Measurements from ENCODE around the gene PDPR. TPM values are rescaled to one million over a fixed set of nuclear protein-coding genes. Genes with fewer than 3 reads are reported as not detected.
"Not testable (repeated sequence)": the region's sequence is repeated elsewhere in the genome, so short reads cannot be mapped to it uniquely, and the experiment has no call there.

PDPR gene
- total RNA-seq, 4 donors from 2014 or later = 23.2 to 38.4 (median 25.8) TPM

GRCh38 chr16:70142739-70143138 lies 28.6 kb downstream of the PDPR start:
- 91% methylated on average over 10 of the region's 10 CpGs for WGBS, 2 donors
- not testable (repeated sequence) for H3K27me3 ChIP-seq; H3K27ac ChIP-seq; DNase-seq (ENCODE audit: low spot score in 2 of 2); H3K4me3 ChIP-seq; H3K4me1 ChIP-seq; H3K9me3 ChIP-seq
- peaks cover 4 to 86% (median 35%) of the 10 kb centered on the region in 3 donors for H3K36me3 ChIP-seq

GRCh38 chr16:70143231-70143895 lies 29.2 kb downstream of the PDPR start:
- H3K4me1 ChIP-seq; H3K27ac ChIP-seq; H3K9me3 ChIP-seq; DNase-seq (ENCODE audit: low spot score in 2 of 2); H3K4me3 ChIP-seq; H3K27me3 ChIP-seq: not testable (repeated sequence)
- WGBS, 2 donors = 79 to 82% methylated on average over 9 of the region's 9 CpGs
- peaks cover 4 to 86% (median 32%) of the 10 kb centered on the region in 3 donors for H3K36me3 ChIP-seq

DNA sequence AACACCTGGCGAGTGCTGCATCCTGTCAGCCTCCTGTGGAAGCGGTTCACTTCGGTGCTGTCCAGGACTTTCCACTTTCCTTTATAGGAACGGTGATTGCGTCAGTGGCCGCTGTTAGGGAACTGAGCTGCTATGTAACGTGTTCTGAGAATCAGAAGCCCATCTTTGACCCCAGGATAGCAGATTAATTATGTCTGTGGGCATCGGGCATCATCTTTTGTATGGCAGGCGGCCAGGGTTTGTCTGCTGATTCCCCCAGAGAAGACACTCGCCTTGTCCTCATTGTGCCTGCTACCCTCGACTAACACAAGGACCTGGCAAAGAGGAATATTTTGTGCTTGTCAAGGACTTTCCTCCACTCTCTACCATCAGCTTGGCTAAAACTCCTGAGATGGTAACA lies 33.7 kb downstream of the PDPR start:
- H3K4me3 ChIP-seq; H3K27ac ChIP-seq; H3K9me3 ChIP-seq; H3K4me1 ChIP-seq; H3K27me3 ChIP-seq; DNase-seq (ENCODE audit: low spot score in 2 of 2): not testable (repeated sequence)
- H3K36me3 ChIP-seq = peaks cover 2 to 88% (median 26%) of the 10 kb centered on the region in 3 donors
- 58 to 81% methylated on average over 2 to 9 of the region's 11 CpGs for WGBS, 2 donors

DNA sequence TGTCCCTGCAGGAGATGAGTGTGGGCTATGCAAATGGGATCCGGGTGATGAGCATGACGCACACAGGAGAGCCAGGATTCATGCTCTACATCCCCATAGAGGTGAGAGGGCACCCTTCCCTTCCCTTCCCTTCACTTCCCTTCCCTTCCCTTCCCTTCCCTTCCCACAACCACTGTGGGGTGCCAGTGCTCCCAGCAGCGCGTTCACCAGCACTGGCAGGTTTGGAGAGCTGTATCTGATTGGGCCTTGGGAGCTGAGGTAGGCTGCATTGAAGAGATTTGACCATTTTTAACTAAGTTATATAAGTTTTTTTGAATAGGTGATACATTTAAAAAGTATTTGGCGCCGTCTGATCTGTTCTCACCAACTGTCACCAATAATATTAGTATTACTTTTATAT lies 34.3 kb downstream of the PDPR start:
- WGBS, 2 donors = 92 to 98% methylated on average over 6 of the region's 6 CpGs

GRCh38 chr16:70149296-70149695 lies 35.2 kb downstream of the PDPR start:
- peaks cover 5 to 90% (median 29%) of the 10 kb centered on the region in 3 donors for H3K36me3 ChIP-seq
- 94 to 96% methylated on average over 8 of the region's 8 CpGs for WGBS, 2 donors
- H3K4me3 ChIP-seq; H3K27ac ChIP-seq; DNase-seq (ENCODE audit: low spot score in 2 of 2); H3K9me3 ChIP-seq; H3K27me3 ChIP-seq; H3K4me1 ChIP-seq: not testable (repeated sequence)

More for the DNA sequence above, 34.3 kb downstream of the PDPR start:
- not testable (repeated sequence) for H3K4me1 ChIP-seq; H3K27ac ChIP-seq; H3K27me3 ChIP-seq; H3K9me3 ChIP-seq; DNase-seq (ENCODE audit: low spot score in 2 of 2); H3K4me3 ChIP-seq
- peaks cover 5 to 88% (median 26%) of the 10 kb centered on the region in 3 donors for H3K36me3 ChIP-seq

DNA sequence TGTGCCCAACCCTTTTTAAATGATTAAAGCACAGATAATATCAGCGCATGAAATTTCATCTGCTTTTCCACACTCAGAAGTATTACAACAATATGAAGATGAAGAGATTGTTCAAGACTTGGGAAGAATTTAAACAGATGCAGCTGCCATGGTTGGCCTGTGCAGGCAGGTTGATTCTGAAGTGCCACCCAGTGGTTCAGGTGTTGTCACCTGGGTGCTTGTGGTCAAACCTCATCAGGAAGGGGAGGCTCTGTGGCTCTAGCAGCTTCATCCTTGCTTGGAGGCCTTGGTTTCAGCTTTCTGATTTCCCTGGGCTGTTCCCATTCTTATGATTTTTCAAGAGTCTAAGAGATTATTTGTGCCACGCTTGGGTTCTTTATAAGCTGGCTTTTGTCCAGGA lies 37.3 kb downstream of the PDPR start:
- WGBS, 2 donors = 87 to 94% methylated on average over 2 of the region's 2 CpGs
- peaks cover 7 to 93% (median 40%) of the 10 kb centered on the region in 3 donors for H3K36me3 ChIP-seq

DNA sequence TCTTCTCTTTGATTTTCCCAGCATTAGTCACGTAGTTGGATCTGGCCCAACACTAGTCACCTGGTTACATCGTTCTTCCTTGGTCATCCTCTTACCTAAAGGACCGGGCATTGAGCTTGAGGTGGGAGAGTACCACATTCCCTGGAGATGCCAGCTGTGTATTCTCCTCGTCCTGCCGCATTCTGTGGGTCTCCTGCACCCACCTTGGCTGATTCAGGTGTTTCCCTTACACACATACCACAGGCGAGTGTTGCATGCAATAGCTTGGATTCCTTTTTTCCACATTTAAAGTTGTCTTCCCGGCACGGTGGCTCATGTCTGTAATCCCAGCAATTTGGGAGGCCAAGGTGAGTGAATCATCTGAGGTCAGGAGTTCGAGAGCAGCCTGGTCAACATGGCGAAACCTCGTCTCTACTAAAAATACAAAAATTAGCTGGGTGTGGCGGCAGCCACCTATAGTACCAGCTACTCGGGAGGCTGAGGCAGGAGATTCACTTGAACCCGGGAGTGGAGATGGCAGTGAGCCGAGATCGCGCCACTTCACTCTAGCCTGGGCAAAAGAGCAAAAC lies 37.9 kb downstream of the PDPR start:
- Histone ChIP-seq H3K4me3 (no peak overlapping the region), H3K36me3 (peaks cover 7 to 99% (median 40%) of the 10 kb centered on the region in 3 donors), H3K9me3 (no peaks in the 10 kb centered on the region), H3K27ac (no peak overlapping the region), H3K4me1 (peaks cover 0 to under 1% (median 0%) of the 10 kb centered on the region in 4 donors), H3K27me3 (no peaks in the 10 kb centered on the region)
- TF ChIP-seq POLR2A (IDR thresholded peaks at IDR 0.05) (no peak), EP300 (IDR thresholded peaks at IDR 0.05) (no peak)
- TF ChIP-seq, protein P1, sequence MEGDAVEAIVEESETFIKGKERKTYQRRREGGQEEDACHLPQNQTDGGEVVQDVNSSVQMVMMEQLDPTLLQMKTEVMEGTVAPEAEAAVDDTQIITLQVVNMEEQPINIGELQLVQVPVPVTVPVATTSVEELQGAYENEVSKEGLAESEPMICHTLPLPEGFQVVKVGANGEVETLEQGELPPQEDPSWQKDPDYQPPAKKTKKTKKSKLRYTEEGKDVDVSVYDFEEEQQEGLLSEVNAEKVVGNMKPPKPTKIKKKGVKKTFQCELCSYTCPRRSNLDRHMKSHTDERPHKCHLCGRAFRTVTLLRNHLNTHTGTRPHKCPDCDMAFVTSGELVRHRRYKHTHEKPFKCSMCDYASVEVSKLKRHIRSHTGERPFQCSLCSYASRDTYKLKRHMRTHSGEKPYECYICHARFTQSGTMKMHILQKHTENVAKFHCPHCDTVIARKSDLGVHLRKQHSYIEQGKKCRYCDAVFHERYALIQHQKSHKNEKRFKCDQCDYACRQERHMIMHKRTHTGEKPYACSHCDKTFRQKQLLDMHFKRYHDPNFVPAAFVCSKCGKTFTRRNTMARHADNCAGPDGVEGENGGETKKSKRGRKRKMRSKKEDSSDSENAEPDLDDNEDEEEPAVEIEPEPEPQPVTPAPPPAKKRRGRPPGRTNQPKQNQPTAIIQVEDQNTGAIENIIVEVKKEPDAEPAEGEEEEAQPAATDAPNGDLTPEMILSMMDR (IDR thresholded peaks at IDR 0.05) = no peak
- no peak for DNase-seq (ENCODE audit: low spot score in 2 of 2)
- 84 to 86% methylated on average over 17 of the region's 17 CpGs for WGBS, 2 donors

More for the DNA sequence above, 37.3 kb downstream of the PDPR start:
- Histone ChIP-seq H3K4me1 (no peaks in the 10 kb centered on the region), H3K9me3 (no peaks in the 10 kb centered on the region), H3K27ac (no peak overlapping the region), H3K27me3 (no peaks in the 10 kb centered on the region), H3K4me3 (no peak overlapping the region)
- TF ChIP-seq, protein P1 (IDR thresholded peaks at IDR 0.05) = no peak
- no peak for TF ChIP-seq EP300 (IDR thresholded peaks at IDR 0.05)
- no peak for TF ChIP-seq POLR2A (IDR thresholded peaks at IDR 0.05)
- no peak for DNase-seq (ENCODE audit: low spot score in 2 of 2)

Data from tibial nerve (tissue), 4 donors.